CD4-positive, alpha-beta memory T cell (primary cell): ENCODE measurements around the gene SYNGAP1. TPM values are rescaled to one million over a fixed set of nuclear protein-coding genes. Genes with fewer than 3 reads are reported as not detected.
"Not testable (repeated sequence)": the region's sequence is repeated elsewhere in the genome, so short reads cannot be mapped to it uniquely, and the experiment has no call there.

Experiments used
- CTCF ChIA-PET: fragments of 350-600 bp; sonication (Branson Sonifier 250); formaldehyde crosslinking; loops from one replicate; lab custom pipeline; 2021; ENCODE audit warnings: inconsistent platforms; ENCODE audit not compliant: partially characterized antibody; lab: Charles Lee
- POLR2A ChIA-PET: fragments of 350-600 bp; sonication (Branson Sonifier 250); formaldehyde crosslinking; loops from one replicate; lab custom pipeline; 2021; ENCODE audit not compliant: partially characterized antibody; lab: Charles Lee
- DNase-seq, 5 donors: peaks; one replicate each; pipeline versions ENCODE4 v3.0.0 to v3.0.0-alpha.2; 2020 to 2022; ENCODE audit warnings: mixed read lengths in 1 of 5
- H3K27ac ChIP-seq: one replicate; pipeline ENCODE4 v1.7.0; 2013; ENCODE audit warnings: low read depth, low read length
- H3K27me3 ChIP-seq: 2 replicates; pipeline ENCODE4 v1.7.0; 2013; ENCODE audit warnings: mild to moderate bottlenecking, low read length, moderate library complexity; ENCODE audit not compliant: insufficient read depth
- H3K36me3 ChIP-seq: 2 replicates; pipeline ENCODE4 v1.7.0; 2013; ENCODE audit warnings: mild to moderate bottlenecking, low read length, moderate library complexity; ENCODE audit not compliant: insufficient read depth
- H3K4me1 ChIP-seq: 2 replicates; pipeline ENCODE4 v1.7.0; 2013; ENCODE audit warnings: mild to moderate bottlenecking, low read length, moderate library complexity; ENCODE audit not compliant: insufficient read depth
- H3K4me3 ChIP-seq, 2 donors: one replicate each; pipeline ENCODE4 v1.7.0; 2013; ENCODE audit warnings: low read length in 2 of 2, mild to moderate bottlenecking in 1 of 2
- H3K9me3 ChIP-seq, 2 donors: one replicate each; pipeline ENCODE4 v1.7.0; 2013; ENCODE audit warnings: low read length in 2 of 2, control low read depth in 1 of 2; ENCODE audit not compliant: control insufficient read depth in 1 of 2
- H3K27ac Mint-ChIP-seq, 7 donors: one replicate each; pipeline ENCODE4 v1.8.0; 2020 to 2021; ENCODE audit warnings: mixed read lengths in 7 of 7, mild to moderate bottlenecking in 6 of 7, inconsistent platforms in 3 of 7, moderate library complexity in 3 of 7
- H3K27me3 Mint-ChIP-seq, 2 donors: one replicate each; pipeline ENCODE4 v1.8.0; 2020 to 2021; ENCODE audit warnings: mixed read lengths in 2 of 2
- H3K36me3 Mint-ChIP-seq, 2 donors: one replicate each; pipeline ENCODE4 v1.8.0; 2020 to 2021; ENCODE audit warnings: mixed read lengths in 2 of 2, inconsistent platforms in 1 of 2, mild to moderate bottlenecking in 1 of 2
- H3K4me1 Mint-ChIP-seq, 4 donors: one replicate each; pipeline ENCODE4 v1.8.0; 2020 to 2021; ENCODE audit warnings: mixed read lengths in 4 of 4, mild to moderate bottlenecking in 1 of 4
- H3K4me3 Mint-ChIP-seq, 8 donors: one replicate each; pipeline ENCODE4 v1.8.0; 2020 to 2021; ENCODE audit warnings: mixed read lengths in 8 of 8, mild to moderate bottlenecking in 7 of 8, moderate library complexity in 6 of 8, inconsistent platforms in 3 of 8
- H3K9me3 Mint-ChIP-seq, 8 donors: one replicate each; pipeline ENCODE4 v1.8.0; 2020 to 2021; ENCODE audit warnings: mixed read lengths in 8 of 8, mild to moderate bottlenecking in 5 of 8, inconsistent platforms in 3 of 8, moderate library complexity in 1 of 8
- intact Hi-C: fragments of 100-400 bp; cut with micrococcal nuclease; formaldehyde crosslinking; loops from one replicate; pipeline ENCODE4 v1.15.1; 2023
- polyA plus RNA-seq, 2 donors: library from polyadenylated mRNA; unstranded; fragments of 300-500 nt; fragmentation: Illumina TruSeq; gene quantifications; one replicate each; pipeline ENCODE4 v1.2.3, GENCODE V29; 2021
- total RNA-seq, 2 experiments: library from RNA; stranded (reverse); gene quantifications; one replicate each; pipeline ENCODE4 v1.2.3, GENCODE V29; 2021

Gene SYNGAP1
- total and polyA plus RNA-seq, 4 experiments from 2014 or later, result 1.9 to 48.0 (median 47.8) TPM; not detected in 1

GRCh38 chr6:33483678-33484077 is 63.8 kb downstream of the SYNGAP1 start:
- Mint-ChIP-seq H3K4me3 (no peak overlapping the region), H3K9me3 (no peaks in the 10 kb centered on the region), H3K27me3 (peaks cover 5 to 6% of the 10 kb centered on the region in 2 donors), H3K27ac (no peak overlapping the region), H3K36me3 (no peaks in the 10 kb centered on the region), H3K4me1 (no peaks in the 10 kb centered on the region)
- no peaks in the 10 kb centered on the region for H3K27me3 ChIP-seq
- H3K27ac ChIP-seq, result no peak overlapping the region
- no peaks in the 10 kb centered on the region for H3K9me3 ChIP-seq
- H3K4me3 ChIP-seq, result no peak overlapping the region
- H3K36me3 ChIP-seq, result no peaks in the 10 kb centered on the region
- intact Hi-C loops, result no loop called here
- no peaks in the 10 kb centered on the region for H3K4me1 ChIP-seq
- ChIA-PET POLR2A (no interaction called here), CTCF (no interaction called here)
- no peak for DNase-seq

DNA sequence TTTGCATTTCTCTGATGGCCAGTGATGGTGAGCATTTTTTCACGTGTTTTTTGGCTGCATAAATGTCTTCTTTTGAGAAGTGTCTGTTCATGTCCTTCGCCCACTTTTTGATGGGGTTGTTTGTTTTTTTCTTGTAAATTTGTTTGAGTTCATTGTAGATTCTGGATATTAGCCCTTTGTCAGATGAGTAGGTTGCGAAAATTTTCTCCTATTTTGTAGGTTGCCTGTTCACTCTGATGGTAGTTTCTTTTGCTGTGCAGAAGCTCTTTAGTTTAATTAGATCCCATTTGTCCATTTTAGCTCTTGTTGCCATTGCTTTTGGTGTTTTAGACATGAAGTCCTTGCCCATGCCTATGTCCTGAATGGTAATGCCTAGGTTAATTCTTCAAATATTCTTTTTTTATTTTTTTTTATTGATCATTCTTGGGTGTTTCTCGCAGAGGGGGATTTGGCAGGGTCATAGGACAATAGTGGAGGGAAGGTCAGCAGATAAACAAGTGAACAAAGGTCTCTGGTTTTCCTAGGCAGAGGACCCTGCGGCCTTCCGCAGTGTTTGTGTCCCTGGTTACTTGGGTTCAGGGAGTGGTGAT is 64.9 kb downstream of the SYNGAP1 start:
- H3K27me3 Mint-ChIP-seq, H3K4me3 ChIP-seq, H3K4me3 Mint-ChIP-seq, H3K36me3 Mint-ChIP-seq, CTCF ChIA-PET, DNase-seq, POLR2A ChIA-PET, H3K27me3 ChIP-seq, H3K27ac ChIP-seq, H3K36me3 ChIP-seq, H3K9me3 ChIP-seq, H3K4me1 ChIP-seq, H3K9me3 Mint-ChIP-seq, H3K27ac Mint-ChIP-seq, intact Hi-C loops, H3K4me1 Mint-ChIP-seq: not testable (repeated sequence)

DNA sequence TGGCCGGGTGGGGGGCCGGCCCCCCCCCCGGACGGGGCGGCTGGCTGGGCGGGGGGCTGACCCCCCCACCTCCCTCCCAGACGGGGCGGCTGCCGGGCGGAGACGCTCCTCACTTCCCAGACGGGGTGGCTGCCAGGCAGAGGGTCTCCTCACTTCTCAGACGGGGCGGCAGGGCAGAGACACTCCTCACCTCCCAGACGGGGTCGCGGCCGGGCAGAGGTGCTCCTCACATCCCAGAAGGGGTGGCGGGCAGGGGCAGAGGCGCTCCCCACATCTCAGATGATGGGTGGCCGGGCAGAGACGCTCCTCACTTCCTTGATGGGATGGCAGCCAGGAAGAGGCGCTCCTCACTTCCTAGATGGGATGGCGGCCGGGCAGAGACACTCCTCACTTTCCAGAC is 65.8 kb downstream of the SYNGAP1 start:
- H3K9me3 ChIP-seq, DNase-seq, H3K27ac Mint-ChIP-seq, H3K27me3 ChIP-seq, H3K9me3 Mint-ChIP-seq, H3K4me3 Mint-ChIP-seq, POLR2A ChIA-PET, H3K4me1 ChIP-seq, H3K4me1 Mint-ChIP-seq, H3K27me3 Mint-ChIP-seq, H3K36me3 Mint-ChIP-seq, H3K27ac ChIP-seq, H3K4me3 ChIP-seq, intact Hi-C loops, H3K36me3 ChIP-seq, CTCF ChIA-PET: not testable (repeated sequence)

DNA sequence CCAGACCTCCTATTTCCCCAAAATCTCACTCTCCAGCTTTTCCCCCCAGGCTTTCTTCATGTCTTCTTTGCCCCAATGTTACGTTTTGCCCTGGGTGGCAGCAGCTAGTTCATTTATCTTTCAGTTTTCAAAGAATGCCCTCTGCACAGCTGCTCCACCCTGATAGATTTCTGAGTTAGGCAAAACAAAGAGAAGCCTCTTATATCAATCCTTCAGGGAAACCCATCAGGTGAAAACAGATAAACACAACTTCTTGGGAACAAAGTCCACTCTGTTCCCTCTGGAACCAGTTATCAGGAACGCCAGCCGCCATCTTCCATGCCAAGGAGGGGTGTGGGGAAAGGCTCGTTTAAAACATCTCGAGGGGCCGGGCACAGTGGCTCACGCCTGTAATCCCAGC is 68.5 kb downstream of the SYNGAP1 start:
- Mint-ChIP-seq H3K27ac (no peak overlapping the region), H3K9me3 (no peaks in the 10 kb centered on the region), H3K4me3 (peak overlapping the region in 1 of 8 donors; percentile 33), H3K27me3 (peaks cover 5% of the 10 kb centered on the region in 2 donors), H3K36me3 (no peaks in the 10 kb centered on the region), H3K4me1 (no peaks in the 10 kb centered on the region)
- no peaks in the 10 kb centered on the region for H3K36me3 ChIP-seq
- ChIA-PET POLR2A (no interaction called here), CTCF (no interaction called here)
- no peaks in the 10 kb centered on the region for H3K4me1 ChIP-seq
- no peaks in the 10 kb centered on the region for H3K9me3 ChIP-seq
- H3K27ac ChIP-seq, result no peak overlapping the region
- intact Hi-C loops, result no loop called here
- H3K4me3 ChIP-seq, result no peak overlapping the region
- DNase-seq, result no peak
- H3K27me3 ChIP-seq, result no peaks in the 10 kb centered on the region

DNA sequence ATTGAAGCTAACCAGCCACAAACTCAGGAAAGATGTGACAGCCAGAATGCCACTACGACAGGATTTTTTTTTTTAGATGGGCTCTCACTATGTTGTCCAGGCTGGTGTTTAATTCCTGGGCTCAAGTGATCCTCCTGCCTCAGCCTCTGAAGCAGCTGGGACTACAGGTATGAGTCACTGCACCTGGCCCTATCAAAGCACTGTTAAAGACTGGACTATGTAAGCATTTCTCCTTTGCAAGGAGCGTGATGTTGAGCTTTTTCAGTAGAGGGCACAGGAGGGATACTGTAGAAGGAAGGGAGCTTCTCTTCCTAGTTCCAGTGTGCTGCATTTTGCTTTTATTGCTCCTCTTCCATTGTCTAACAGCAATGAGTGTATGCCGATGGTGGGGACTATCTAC is 70.3 kb downstream of the SYNGAP1 start:
- Histone ChIP-seq H3K4me1 (no peaks in the 10 kb centered on the region), H3K27me3 (no peaks in the 10 kb centered on the region), H3K9me3 (no peaks in the 10 kb centered on the region), H3K27ac (no peak overlapping the region), H3K36me3 (no peaks in the 10 kb centered on the region), H3K4me3 (no peak overlapping the region)
- H3K36me3 Mint-ChIP-seq, result no peaks in the 10 kb centered on the region
- no peak for DNase-seq
- POLR2A ChIA-PET, result no interaction called here
- CTCF ChIA-PET, result interaction anchor here (1.8 kb wide), 1 partner anchor 36 kb away, joined by 5 read pairs; the partner anchor contains the start of gene ZBTB9
- no peaks in the 10 kb centered on the region for H3K9me3 Mint-ChIP-seq
- no peak overlapping the region for H3K4me3 Mint-ChIP-seq
- H3K4me1 Mint-ChIP-seq, result no peaks in the 10 kb centered on the region
- H3K27me3 Mint-ChIP-seq, result peaks cover 5% of the 10 kb centered on the region in 2 donors
- intact Hi-C loops, result no loop called here
- H3K27ac Mint-ChIP-seq, result no peak overlapping the region

DNA sequence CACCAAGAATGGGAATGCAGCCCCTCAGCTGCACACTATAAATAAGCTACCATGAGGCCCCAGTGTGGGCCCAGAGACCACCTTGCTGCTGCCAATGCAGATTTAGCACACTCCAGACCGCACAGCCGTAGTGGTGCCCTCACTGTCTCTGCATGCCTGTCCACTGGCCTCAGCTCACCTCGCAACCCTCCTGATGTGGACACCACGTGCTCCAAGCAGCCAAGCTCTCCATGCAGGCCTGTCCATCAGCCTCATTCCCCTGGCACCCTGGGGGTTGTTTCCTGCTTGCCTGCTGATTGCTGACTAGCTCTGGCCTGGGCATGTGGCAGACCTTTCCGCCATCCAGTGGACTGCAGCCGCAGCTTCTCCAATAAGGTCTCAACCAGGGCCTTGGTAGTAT is 70.8 kb downstream of the SYNGAP1 start:
- H3K9me3 ChIP-seq, result no peaks in the 10 kb centered on the region
- H3K36me3 Mint-ChIP-seq, result no peaks in the 10 kb centered on the region
- H3K27me3 Mint-ChIP-seq, result peaks cover 5% of the 10 kb centered on the region in 2 donors
- no peak overlapping the region for H3K27ac ChIP-seq
- no peak for DNase-seq
- no peaks in the 10 kb centered on the region for H3K4me1 Mint-ChIP-seq
- POLR2A ChIA-PET, result no interaction called here
- H3K36me3 ChIP-seq, result no peaks in the 10 kb centered on the region
- no peaks in the 10 kb centered on the region for H3K27me3 ChIP-seq
- H3K4me3 Mint-ChIP-seq, result no peak overlapping the region
- no peaks in the 10 kb centered on the region for H3K4me1 ChIP-seq
- H3K4me3 ChIP-seq, result no peak overlapping the region
- no peaks in the 10 kb centered on the region for H3K9me3 Mint-ChIP-seq
- CTCF ChIA-PET, result interaction anchor here (1.8 kb wide), 1 partner anchor 36 kb away, joined by 5 read pairs; the partner anchor contains the start of gene ZBTB9
- intact Hi-C loops, result no loop called here
- H3K27ac Mint-ChIP-seq, result no peak overlapping the region

DNA sequence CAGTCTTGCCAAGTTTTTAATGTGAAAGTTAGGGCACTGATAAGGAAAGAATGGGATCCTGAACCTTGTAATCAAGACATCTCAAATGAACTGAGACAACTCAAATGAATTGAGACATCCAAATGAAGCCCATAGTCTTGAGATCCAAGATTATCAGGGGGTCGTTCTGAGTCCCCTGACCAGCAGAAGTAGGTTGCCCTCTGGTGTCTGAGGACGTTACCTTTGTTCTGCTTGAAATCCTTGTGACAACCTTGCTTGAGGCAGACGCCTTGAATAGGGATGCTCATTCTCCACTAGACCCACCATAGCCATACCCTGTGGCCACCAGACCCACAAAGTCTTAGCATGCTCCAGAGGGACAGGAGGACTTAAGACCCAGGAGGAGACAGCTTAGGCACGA is 72.2 kb downstream of the SYNGAP1 start:
- CTCF ChIA-PET, result no interaction called here

More for the DNA sequence above, 72.2 kb downstream of the SYNGAP1 start:
- Histone ChIP-seq H3K36me3 (no peaks in the 10 kb centered on the region), H3K4me3 (no peak overlapping the region), H3K9me3 (no peaks in the 10 kb centered on the region), H3K27me3 (no peaks in the 10 kb centered on the region), H3K27ac (no peak overlapping the region), H3K4me1 (no peaks in the 10 kb centered on the region)
- Mint-ChIP-seq H3K4me1 (no peaks in the 10 kb centered on the region), H3K9me3 (no peaks in the 10 kb centered on the region), H3K27ac (no peak overlapping the region), H3K36me3 (no peaks in the 10 kb centered on the region), H3K27me3 (peaks cover 2% of the 10 kb centered on the region in 2 donors), H3K4me3 (no peak overlapping the region)
- intact Hi-C loops, result loop anchor here (1.0 kb wide), 1 partner anchor 101 kb away; the partner anchor contains the start of gene KIFC1
- POLR2A ChIA-PET, result no interaction called here
- DNase-seq, result no peak
